Stimulated activated CD4-positive, alpha-beta T cell treated with anti-CD3 and anti-CD28 coated beads, Interleukin-2, amount 100 ng/mL, for 24 hours (primary cell): ENCODE data around the gene BIK.
"Not testable (repeated sequence)": the region's sequence is repeated elsewhere in the genome, so short reads cannot be mapped to it uniquely, and the experiment has no call there.

Source experiments
- DNase-seq, 2 donors: peaks; one replicate each; pipeline ENCODE4 v3.0.0-alpha.2; 2020

The BIK gene

GRCh38 chr22:43142880-43143562 lies 32.5 kb downstream of the BIK start, which contains the start of gene MCAT:
Gene MCAT (minus strand): TSS chr22:43143398. CDS start chr22:43143348, 50 bp downstream.
- DNase-seq = peak; percentile 86 to 87

DNA sequence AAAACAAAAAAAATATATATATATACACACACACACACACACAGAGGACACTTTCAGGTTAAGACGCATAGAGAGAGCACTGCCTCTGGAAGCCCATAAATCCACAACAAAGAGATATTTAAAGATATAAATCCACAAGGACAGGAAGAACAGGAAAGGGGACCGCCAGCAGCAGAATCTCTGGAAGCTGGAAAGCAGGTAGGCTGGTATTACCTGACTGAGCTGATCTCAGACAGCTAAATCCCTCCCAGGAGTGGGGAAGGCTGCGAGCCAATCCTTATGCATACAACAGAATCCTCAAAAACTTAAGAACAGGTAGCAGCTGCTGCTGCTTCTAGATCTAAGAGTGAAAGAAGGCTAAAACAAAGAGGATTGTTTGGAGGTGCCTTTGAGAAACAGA lies 34.4 kb downstream of the BIK start:
- no peak for DNase-seq

DNA sequence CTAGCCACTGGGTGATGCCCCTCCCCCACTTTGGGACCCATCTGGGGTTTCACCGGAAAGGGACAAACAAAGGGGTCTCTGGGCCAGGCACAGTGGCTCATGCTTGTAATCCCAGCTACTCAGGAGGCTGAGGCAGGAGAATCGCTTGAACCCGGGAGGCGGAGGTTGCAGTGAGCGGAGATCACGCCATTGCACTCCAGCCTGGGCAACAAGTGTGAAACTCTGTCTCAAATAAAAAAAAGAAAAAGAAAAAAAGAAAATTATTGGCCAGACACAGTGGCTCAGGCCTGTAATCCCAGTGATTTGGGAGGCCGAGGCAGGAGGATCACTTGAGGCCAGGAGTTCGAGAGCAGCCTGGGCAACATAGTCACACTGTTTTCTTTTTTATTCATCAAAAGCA lies 34.8 kb downstream of the BIK start:
- DNase-seq = not testable (repeated sequence)

DNA sequence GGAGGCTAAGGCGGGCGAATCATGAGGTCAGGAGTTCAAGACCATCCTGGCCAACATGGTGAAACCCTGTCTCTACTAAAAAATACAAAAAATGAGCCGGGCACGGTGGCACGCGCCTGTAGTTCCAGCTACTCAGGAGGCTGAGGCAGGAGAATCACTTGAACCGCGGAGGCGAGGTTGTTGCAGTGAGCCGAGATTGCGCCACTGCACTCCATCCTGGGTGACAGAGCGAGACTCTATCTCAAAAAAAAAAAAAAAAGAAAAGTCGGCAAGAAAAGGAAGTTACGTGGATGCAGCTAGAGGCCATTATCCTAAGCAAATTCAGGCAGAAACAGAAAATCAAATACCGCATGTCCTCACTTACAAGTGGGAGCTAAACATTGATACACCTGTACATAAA lies 35.8 kb downstream of the BIK start:
- DNase-seq = not testable (repeated sequence)

GRCh38 chr22:43147821-43148220 lies 37.3 kb downstream of the BIK start:
- DNase-seq = no peak

DNA sequence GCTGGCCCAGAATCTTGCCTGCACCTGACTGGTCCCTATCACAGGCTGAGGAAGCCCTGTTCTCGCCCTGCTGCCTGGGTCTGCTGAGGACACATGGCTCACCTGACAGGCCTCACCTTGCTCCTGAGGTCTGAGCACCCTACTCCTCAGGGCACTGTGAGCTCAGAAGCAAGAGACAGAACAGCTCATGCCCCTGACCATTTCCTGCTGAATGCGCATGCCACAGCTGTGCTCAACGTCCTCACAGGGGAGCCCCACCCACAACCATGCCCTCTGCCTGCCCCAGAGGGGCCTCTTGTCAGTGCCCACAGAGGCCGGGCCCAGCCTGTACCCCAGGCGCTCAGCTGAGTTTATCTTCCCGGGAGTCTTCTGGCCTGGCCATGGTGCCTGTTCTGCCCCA lies 38.0 kb downstream of the BIK start:
- DNase-seq = no peak

DNA sequence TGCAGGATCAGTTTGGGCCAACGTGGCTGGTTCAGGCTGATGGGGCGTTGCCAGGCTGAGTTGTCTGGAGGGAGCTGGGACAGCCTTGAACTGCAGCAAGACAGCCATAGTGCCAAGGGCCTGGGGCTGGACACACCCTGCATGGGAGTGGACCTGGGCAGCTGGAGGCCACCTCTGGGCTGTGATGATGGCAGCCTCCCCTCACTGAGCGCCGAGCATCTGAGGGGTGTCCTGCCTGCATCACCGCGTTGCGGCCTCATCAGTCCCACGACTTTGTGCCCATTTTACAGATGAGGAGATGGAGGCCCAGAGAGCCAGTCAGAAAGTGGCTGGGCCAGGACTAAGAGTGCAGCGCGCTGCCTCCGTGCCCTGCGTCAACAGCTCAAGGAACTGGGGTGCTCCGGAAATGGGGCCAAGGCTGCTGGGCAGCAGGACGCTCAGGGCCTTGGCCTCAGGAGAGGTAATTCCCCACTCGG lies 40.2 kb downstream of the BIK start:
- no peak for DNase-seq

- DNase-seq = peak; percentile 67 to 72
Observed at GRCh38 chr22:43151251-43152002, 40.9 kb downstream of the BIK start, which contains the start of gene TSPO. Gene TSPO (plus strand): TSS chr22:43151559. CDS start chr22:43159239, 7,680 bp downstream.

DNA sequence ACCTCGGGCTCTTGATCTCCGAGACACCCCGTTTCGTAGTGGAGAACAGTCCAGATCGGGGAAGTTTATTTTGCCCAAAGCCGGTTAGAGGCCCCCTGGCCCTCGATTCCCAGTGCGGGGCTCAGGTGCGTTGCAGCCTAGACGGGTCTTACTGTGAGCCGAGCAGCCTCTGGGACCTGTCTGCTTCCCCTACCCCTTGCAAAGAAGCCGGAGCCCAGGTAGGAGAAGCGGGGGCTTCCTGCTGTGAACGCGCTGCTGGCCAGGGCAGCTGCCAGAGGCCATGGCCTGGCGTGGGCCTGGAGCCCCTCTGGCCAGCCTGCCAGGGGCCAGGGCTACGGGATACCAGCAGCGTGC lies 41.4 kb downstream of the BIK start:
- peak; percentile 27 to 28 for DNase-seq

GRCh38 chr22:43152357-43153071 lies 42.0 kb downstream of the BIK start:
- peak; percentile 68 to 70 for DNase-seq

GRCh38 chr22:43153899-43154298 lies 43.3 kb downstream of the BIK start:
- no peak for DNase-seq

GRCh38 chr22:43154887-43155536 lies 44.5 kb downstream of the BIK start:
- no peak for DNase-seq

GRCh38 chr22:43155789-43156188 lies 45.2 kb downstream of the BIK start:
- DNase-seq = no peak

GRCh38 chr22:43156413-43156812 lies 45.9 kb downstream of the BIK start:
- DNase-seq = no peak

DNA sequence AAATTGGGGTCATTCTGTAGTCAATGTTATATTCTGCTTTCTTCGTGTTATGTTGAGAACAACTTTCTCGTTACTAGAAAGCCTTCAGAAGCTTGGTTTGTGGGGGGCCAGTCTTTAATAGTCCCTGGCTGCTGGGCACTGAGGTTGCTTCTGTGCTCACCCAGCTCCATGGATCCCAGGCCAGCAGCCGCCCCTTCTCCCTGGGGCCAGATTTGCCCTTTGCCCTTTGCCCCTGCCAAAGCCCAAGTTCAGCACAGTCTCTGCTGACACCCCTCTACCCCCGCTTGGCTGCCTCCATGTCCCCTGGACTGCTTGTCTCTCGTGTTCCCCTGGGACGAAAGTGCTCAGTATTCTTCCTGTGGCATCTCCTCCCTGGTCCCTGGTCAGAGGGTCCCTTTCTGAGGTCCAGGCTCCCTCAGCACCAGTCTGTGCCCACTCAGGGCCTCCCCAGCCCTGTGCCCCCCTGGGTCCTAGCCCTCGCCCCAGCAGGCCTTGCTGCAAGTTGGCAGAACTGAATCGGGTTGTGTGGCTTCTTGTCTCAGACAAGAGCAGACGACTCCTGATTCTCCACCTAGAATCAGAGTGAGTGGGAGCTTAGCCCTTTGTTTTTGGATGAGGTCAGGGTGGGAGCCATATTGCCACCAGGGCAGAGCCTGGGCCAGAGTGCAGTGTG lies 47.5 kb downstream of the BIK start:
- no peak for DNase-seq

- DNase-seq = no peak
Observed at GRCh38 chr22:43158778-43159483, 48.4 kb downstream of the BIK start.

DNA sequence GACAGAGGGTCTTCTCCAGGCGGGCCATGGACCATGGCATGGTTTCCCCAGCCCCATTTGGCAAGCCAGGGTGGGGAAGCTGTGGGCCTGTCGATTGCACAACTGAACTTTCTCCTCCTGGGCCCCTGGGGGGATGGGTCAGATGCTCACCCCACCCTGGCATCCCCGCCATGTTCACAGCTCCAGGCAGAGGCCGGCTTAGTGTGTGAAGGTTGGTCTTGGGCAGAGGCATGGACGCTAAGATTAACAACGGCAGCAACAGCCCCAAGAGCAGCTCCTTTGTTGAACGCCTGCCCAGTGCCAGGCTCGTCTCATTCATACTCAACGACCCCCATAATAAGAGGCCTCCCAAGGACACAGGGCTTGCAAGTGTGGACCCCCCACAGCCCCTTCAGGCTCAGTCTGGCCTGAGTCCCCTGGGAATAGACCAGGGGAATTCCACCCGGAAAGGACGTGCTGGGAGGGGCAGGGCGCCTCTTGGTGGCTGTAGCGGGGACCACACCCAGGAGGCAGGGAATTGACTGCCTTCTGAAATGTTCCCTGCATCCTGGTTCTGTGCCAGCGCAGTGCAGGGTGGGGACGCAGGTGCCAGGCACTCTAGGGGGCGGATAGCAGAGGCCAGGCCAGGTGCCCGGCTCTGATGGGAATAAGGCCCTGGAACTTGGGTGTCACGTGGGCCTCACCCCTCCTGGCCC lies 49.1 kb downstream of the BIK start:
- DNase-seq = no peak

- no peak for DNase-seq
Observed at GRCh38 chr22:43160497-43161126, 50.1 kb downstream of the BIK start.

DNA sequence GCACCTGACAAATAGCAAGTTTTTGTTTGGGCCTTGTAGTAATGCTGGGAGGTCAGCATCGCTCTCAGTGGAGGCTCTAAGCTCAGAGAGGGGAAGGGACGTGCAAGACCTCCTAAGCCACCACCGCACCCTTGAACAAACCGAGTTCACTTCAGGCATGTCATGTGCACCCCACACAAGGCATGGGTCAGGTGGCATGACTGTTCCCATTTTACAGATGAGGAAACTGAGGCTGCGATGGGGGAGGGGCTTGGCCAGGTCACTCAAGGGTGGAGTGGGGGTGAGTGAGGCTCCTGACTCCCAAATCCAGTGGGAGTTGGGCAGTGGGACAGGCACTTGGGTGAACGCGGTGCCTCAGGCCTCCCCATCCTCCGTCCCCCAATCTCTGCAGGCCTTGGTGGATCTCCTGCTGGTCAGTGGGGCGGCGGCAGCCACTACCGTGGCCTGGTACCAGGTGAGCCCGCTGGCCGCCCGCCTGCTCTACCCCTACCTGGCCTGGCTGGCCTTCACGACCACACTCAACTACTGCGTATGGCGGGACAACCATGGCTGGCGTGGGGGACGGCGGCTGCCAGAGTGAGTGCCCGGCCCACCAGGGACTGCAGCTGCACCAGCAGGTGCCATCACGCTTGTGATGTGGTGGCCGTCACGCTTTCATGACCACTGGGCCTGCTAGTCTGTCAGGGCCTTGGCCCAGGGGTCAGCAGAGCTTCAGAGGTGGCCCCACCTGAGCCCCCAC lies 52.0 kb downstream of the BIK start:
- DNase-seq = no peak

- DNase-seq = no peak
Observed at GRCh38 chr22:43163241-43163795, 52.8 kb downstream of the BIK start.
